Gastrocnemius medialis (tissue), 4 donors: Measurements from ENCODE around the gene FLT1.

Experiments used
- POLR2A ChIP-seq, 2 donors: fragments of 450-650 bp; IDR thresholded peaks; one replicate each; pipeline ENCODE4 v1.6.1; 2017; ENCODE audit warnings: antibody characterized with exemption in 2 of 2, mild to moderate bottlenecking in 2 of 2, moderate library complexity in 2 of 2
- TF ChIP-seq, protein P1 (sequence below), 5 experiments: fragments of 450-650 bp in 3 of 5; fragments of 200-600 bp in 2 of 5; sonication (generic) in 2 of 5; IDR thresholded peaks in 4 of 5; conservative IDR thresholded peaks in 1 of 5; 1 replicate in 4 of 5; 2 replicates in 1 of 5; pipeline ENCODE4 v1.5.1; 2016 to 2019; ENCODE audit warnings: antibody characterized with exemption in 5 of 5, mild to moderate bottlenecking in 3 of 5, moderate library complexity in 3 of 5

DNA sequence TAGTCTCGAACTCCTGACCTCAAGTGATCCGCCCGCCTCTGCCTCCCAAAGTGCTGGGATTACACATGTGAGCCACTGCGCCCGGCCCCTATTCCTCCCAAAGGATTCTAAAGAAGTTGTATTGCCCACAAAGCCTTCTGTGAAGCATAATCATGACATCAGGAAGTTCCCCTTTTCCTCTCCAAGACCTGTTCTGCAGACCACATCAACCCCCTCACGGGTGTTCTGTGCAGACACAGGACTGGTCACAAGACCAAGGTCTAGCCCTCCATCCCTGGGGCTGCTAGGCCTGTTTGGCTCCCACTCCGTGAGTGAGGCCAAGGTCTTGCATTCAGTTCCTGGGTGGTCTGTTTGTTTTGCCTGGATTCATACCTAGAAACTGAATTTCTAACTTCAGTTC lies 178.1 kb downstream of the FLT1 start:
- TF ChIP-seq, protein P1, sequence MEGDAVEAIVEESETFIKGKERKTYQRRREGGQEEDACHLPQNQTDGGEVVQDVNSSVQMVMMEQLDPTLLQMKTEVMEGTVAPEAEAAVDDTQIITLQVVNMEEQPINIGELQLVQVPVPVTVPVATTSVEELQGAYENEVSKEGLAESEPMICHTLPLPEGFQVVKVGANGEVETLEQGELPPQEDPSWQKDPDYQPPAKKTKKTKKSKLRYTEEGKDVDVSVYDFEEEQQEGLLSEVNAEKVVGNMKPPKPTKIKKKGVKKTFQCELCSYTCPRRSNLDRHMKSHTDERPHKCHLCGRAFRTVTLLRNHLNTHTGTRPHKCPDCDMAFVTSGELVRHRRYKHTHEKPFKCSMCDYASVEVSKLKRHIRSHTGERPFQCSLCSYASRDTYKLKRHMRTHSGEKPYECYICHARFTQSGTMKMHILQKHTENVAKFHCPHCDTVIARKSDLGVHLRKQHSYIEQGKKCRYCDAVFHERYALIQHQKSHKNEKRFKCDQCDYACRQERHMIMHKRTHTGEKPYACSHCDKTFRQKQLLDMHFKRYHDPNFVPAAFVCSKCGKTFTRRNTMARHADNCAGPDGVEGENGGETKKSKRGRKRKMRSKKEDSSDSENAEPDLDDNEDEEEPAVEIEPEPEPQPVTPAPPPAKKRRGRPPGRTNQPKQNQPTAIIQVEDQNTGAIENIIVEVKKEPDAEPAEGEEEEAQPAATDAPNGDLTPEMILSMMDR (IDR thresholded peaks at IDR 0.05 in 4 of 5, conservative IDR thresholded peaks at IDR 0.05 in 1 of 5): no peak
- TF ChIP-seq POLR2A (IDR thresholded peaks at IDR 0.05): no peak
